Measurements from ENCODE around the gene PATL2.

The PATL2 gene

DNA sequence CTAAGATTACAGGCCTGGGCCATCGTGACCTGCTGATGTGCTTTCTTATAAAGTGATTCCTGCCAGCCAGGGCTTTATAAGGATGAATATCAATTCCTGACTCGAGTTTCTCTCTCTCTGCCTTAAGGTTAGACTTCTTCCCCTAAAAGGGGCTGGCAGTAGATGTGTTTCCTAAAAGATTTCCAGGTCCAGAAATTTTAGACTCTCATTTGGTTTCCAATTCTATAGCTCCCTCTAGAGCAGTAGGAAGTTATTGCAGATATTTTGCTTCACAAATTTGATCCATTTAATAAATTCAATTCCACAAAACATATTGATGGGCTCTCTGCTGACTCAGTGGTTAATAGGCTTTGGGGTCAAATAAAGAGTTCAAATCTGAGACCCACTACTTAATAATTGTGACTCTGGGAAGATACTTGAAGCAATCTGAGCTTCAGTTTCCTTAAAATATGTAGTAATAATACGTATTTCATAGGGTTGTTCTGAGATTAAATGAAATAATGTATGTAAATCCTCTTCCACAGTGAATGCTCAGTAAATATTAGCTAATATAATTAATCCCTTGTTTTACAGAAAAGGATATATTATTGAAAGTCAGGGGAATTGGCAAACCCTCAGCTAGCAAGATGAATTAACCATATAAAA, 27.3 kb upstream of the PATL2 start:
- H3K27me3 ChIP-seq (ENCODE audit: insufficient read depth, low read length) = no peaks in the 10 kb centered on the region
- H4K20me1 ChIP-seq (ENCODE audit: insufficient read depth, low read length) = no peaks in the 10 kb centered on the region

DNA sequence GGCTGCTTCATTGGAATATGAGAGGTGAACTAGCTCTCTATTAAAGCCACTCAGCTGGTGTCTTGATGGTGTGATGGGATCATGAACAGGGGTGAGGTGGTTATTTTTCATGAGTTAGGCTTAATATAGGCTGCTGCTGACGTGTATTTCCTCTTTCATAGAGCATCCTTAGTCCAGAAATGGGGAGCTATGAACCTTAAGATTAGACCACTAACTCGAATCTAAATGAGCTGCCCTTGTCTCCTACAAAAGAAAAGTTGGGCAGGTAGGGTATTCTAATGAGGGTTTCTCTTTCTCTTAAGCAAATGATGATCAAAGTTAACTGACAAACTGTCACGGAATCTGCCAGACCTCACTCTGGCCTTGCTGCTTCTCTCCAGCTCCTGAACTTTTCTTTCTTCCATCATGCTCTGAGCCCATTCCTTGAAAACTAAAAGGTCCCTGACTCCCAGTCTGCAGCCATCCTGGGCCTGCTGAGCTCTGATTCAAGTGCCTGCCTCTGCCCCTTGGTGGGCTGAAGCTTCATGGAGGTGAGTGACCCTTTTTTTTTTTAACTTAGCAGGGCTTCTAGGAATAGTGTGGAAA, 25.1 kb upstream of the PATL2 start, which contains the start of gene TRIM69:
TRIM69 (plus strand) TSS at position 348 of the 585 bp plus-strand sequence; CDS start at position 525, 177 bp downstream.
- Histone ChIP-seq H3K36me3 (ENCODE audit: insufficient read depth, low read length) (no peaks in the 10 kb centered on the region), H3F3A (ENCODE audit: insufficient read depth, low read length) (no peaks in the 10 kb centered on the region), H3K27me3 (ENCODE audit: insufficient read depth, low read length) (no peaks in the 10 kb centered on the region), H3K4me1 (ENCODE audit: insufficient read depth, low read length, severe bottlenecking) (peaks cover 22% of the 10 kb centered on the region), H3K27ac (ENCODE audit: low read depth, low read length, poor library complexity, severe bottlenecking) (peak within 1 kb of the TSS; percentile 77), H3K4me2 (ENCODE audit: low read length) (peak within 1 kb of the TSS; percentile 42), H4K20me1 (ENCODE audit: insufficient read depth, low read length) (no peaks in the 10 kb centered on the region), H3K79me2 (ENCODE audit: insufficient read depth, low read length) (no peaks in the 10 kb centered on the region), H3K9me2 (ENCODE audit: low read depth, low read length) (no peaks in the 10 kb centered on the region), H3K9ac (ENCODE audit: low read length) (peak within 1 kb of the TSS; percentile 27), H2AFZ (ENCODE audit: low read length) (peak within 1 kb of the TSS; percentile 27), H3K4me3 (ENCODE audit: low read depth, low read length, poor library complexity, severe bottlenecking) (peak within 1 kb of the TSS; percentile 11), H3K9me3 (ENCODE audit: low read length) (no peaks in the 10 kb centered on the region)
- TF ChIP-seq, protein P1, sequence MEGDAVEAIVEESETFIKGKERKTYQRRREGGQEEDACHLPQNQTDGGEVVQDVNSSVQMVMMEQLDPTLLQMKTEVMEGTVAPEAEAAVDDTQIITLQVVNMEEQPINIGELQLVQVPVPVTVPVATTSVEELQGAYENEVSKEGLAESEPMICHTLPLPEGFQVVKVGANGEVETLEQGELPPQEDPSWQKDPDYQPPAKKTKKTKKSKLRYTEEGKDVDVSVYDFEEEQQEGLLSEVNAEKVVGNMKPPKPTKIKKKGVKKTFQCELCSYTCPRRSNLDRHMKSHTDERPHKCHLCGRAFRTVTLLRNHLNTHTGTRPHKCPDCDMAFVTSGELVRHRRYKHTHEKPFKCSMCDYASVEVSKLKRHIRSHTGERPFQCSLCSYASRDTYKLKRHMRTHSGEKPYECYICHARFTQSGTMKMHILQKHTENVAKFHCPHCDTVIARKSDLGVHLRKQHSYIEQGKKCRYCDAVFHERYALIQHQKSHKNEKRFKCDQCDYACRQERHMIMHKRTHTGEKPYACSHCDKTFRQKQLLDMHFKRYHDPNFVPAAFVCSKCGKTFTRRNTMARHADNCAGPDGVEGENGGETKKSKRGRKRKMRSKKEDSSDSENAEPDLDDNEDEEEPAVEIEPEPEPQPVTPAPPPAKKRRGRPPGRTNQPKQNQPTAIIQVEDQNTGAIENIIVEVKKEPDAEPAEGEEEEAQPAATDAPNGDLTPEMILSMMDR (IDR thresholded peaks at IDR 0.05; ENCODE audit: low read length) = no peak
- TF ChIP-seq EZH2 (IDR thresholded peaks at IDR 0.05; ENCODE audit: borderline replicate concordance, low read length) = no peak

More for the DNA sequence above, 27.3 kb upstream of the PATL2 start:
- H3K4me2 ChIP-seq (ENCODE audit: low read length) = no peak overlapping the region
- H3K27ac ChIP-seq (ENCODE audit: low read depth, low read length, poor library complexity, severe bottlenecking) = no peak overlapping the region
- no peaks in the 10 kb centered on the region for H3K9me2 ChIP-seq (ENCODE audit: low read depth, low read length)
- H3K9ac ChIP-seq (ENCODE audit: low read length) = no peak overlapping the region
- H3K79me2 ChIP-seq (ENCODE audit: insufficient read depth, low read length) = no peaks in the 10 kb centered on the region
- H3K9me3 ChIP-seq (ENCODE audit: low read length) = no peaks in the 10 kb centered on the region
- no peaks in the 10 kb centered on the region for H3K36me3 ChIP-seq (ENCODE audit: insufficient read depth, low read length)
- peaks cover 22% of the 10 kb centered on the region for H3K4me1 ChIP-seq (ENCODE audit: insufficient read depth, low read length, severe bottlenecking)
- TF ChIP-seq EZH2 (IDR thresholded peaks at IDR 0.05; ENCODE audit: borderline replicate concordance, low read length) = no peak
- TF ChIP-seq, protein P1 (IDR thresholded peaks at IDR 0.05; ENCODE audit: low read length) = peak; percentile 88
- H3K4me3 ChIP-seq (ENCODE audit: low read depth, low read length, poor library complexity, severe bottlenecking) = no peak overlapping the region
- no peaks in the 10 kb centered on the region for H3F3A ChIP-seq (ENCODE audit: insufficient read depth, low read length)
- no peak overlapping the region for H2AFZ ChIP-seq (ENCODE audit: low read length)

DNA sequence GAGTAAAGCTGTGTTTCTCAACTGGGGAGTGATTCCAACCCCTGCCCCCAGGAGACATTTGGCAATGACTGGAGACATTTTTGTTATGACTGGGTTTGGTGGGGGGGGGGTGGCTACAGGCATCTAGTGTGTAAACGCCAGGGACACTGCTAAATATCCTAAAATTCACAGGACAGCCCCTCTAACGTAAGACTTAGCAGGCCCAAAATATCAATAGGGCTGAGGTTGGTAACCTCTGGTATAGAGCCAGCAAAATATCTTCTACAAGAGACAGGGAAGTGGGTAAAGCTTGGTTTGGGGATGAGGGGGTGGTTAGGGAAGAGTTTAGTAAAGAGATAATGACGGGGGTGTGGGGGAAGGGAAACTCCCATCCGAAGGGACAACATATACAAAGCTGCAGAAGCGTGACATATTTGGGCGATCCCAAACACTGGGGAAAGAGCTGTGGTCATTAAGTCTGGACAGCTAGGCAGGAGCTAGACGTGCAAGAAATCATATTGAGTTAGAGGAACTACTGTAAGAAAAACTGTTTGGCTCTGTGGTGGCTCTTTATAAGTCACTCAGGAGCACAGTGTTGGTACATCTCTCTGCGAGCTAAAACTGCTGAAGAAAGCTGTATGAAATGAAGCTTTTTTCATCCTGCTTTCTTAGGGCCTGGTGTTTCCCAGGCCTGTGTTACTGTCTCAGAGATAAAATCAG, 24.5 kb upstream of the PATL2 start:
- Histone ChIP-seq H3K4me1 (ENCODE audit: insufficient read depth, low read length, severe bottlenecking) (peaks cover 23% of the 10 kb centered on the region), H3K9ac (ENCODE audit: low read length) (peak overlapping the region; percentile 27), H3K27ac (ENCODE audit: low read depth, low read length, poor library complexity, severe bottlenecking) (peak overlapping the region; percentile 77), H3K9me2 (ENCODE audit: low read depth, low read length) (no peaks in the 10 kb centered on the region), H3K79me2 (ENCODE audit: insufficient read depth, low read length) (no peaks in the 10 kb centered on the region), H3K4me2 (ENCODE audit: low read length) (peak overlapping the region; percentile 42), H3K36me3 (ENCODE audit: insufficient read depth, low read length) (no peaks in the 10 kb centered on the region), H3F3A (ENCODE audit: insufficient read depth, low read length) (no peaks in the 10 kb centered on the region), H2AFZ (ENCODE audit: low read length) (peak overlapping the region; percentile 27; the same call in 1 of the 2 replicates), H4K20me1 (ENCODE audit: insufficient read depth, low read length) (no peaks in the 10 kb centered on the region), H3K4me3 (ENCODE audit: low read depth, low read length, poor library complexity, severe bottlenecking) (peak overlapping the region; percentile 11), H3K27me3 (ENCODE audit: insufficient read depth, low read length) (no peaks in the 10 kb centered on the region), H3K9me3 (ENCODE audit: low read length) (no peaks in the 10 kb centered on the region)
- TF ChIP-seq, protein P1 (IDR thresholded peaks at IDR 0.05; ENCODE audit: low read length) = no peak
- TF ChIP-seq EZH2 (IDR thresholded peaks at IDR 0.05; ENCODE audit: borderline replicate concordance, low read length) = no peak
